Smooth muscle cell (in vitro differentiated cells): ENCODE measurements around the gene ZEB2. TPM values are rescaled to one million over a fixed set of nuclear protein-coding genes. Genes with fewer than 3 reads are reported as not detected.

Experiments used
- DNase-seq: peaks from one replicate; lab custom pipeline; 2025; ENCODE audit not compliant: unreplicated experiment; lab: John Stamatoyannopoulos, UW
- H2AFZ ChIP-seq: fragments of 200-600 bp; sonication (generic); 2 replicates; pipeline ENCODE4 v1.6.0; 2016; ENCODE audit warnings: antibody characterized with exemption, low read depth, mild to moderate bottlenecking
- H3F3A ChIP-seq: fragments of 200-600 bp; sonication (generic); 2 replicates; pipeline ENCODE4 v1.6.0; 2017; ENCODE audit warnings: antibody characterized with exemption, low read depth
- H3K27ac ChIP-seq: fragments of 200-600 bp; sonication (generic); 2 replicates; pipeline ENCODE4 v1.5.1; 2016; ENCODE audit warnings: low read depth, mild to moderate bottlenecking
- H3K27me3 ChIP-seq: fragments of 200-600 bp; sonication (generic); 2 replicates; pipeline ENCODE4 v1.6.1; 2016; ENCODE audit warnings: low read depth, mild to moderate bottlenecking
- H3K36me3 ChIP-seq: fragments of 200-600 bp; sonication (generic); 2 replicates; pipeline ENCODE4 v1.5.1; 2016; ENCODE audit warnings: low read depth
- H3K4me1 ChIP-seq: fragments of 200-600 bp; sonication (generic); 2 replicates; pipeline ENCODE4 v1.5.1; 2016; ENCODE audit warnings: low read depth
- H3K4me2 ChIP-seq: fragments of 200-600 bp; sonication (generic); 2 replicates; pipeline ENCODE4 v1.6.0; 2016; ENCODE audit warnings: mild to moderate bottlenecking
- H3K4me3 ChIP-seq: fragments of 200-600 bp; sonication (generic); 2 replicates; pipeline ENCODE4 v1.5.1; 2016; ENCODE audit warnings: mild to moderate bottlenecking
- H3K79me2 ChIP-seq: fragments of 200-600 bp; sonication (generic); 2 replicates; pipeline ENCODE4 v1.6.0; 2016; ENCODE audit warnings: low read depth, mild to moderate bottlenecking
- H3K9ac ChIP-seq: fragments of 200-600 bp; sonication (generic); 2 replicates; pipeline ENCODE4 v1.6.0; 2016; ENCODE audit warnings: low read depth
- H3K9me3 ChIP-seq: fragments of 200-600 bp; sonication (generic); replicated peaks from 2 replicates; pipeline ENCODE4 v1.5.1; 2016; ENCODE audit warnings: low read depth
- H4K20me1 ChIP-seq: fragments of 200-600 bp; sonication (generic); 2 replicates; pipeline ENCODE4 v1.6.0; 2016; ENCODE audit warnings: low read depth
- CTCF ChIP-seq: fragments of 200-600 bp; sonication (generic); IDR thresholded peaks from 2 replicates; pipeline ENCODE4 v1.5.1; 2017; ENCODE audit warnings: borderline replicate concordance, mild to moderate bottlenecking, antibody characterized with exemption; ENCODE audit not compliant: insufficient read depth, poor library complexity, severe bottlenecking
- WGBS: methylation state at CpG from one replicate; pipeline ENCODE4 v1.1.7; 2016; ENCODE audit warnings: low lambda C conversion rate; 5-methylcytosine and 5-hydroxymethylcytosine counted together
- polyA plus RNA-seq: library from polyadenylated mRNA; unstranded; fragments of >200 nt; fragmentation: Nextera tagmentation; extraction: Ambion mirVana; gene quantifications from 2 replicates; pipeline ENCODE4 v1.2.1, GENCODE V29; 2016
- total RNA-seq: library from RNA; depleted of rRNA; stranded (reverse); fragments of >200 nt; gene quantifications from 2 replicates; pipeline ENCODE4 v1.2.3, GENCODE V29; 2014

The ZEB2 gene
- total and polyA plus RNA-seq, 2 experiments from 2014 or later: 67.5 to 148 TPM

- H3K4me1 ChIP-seq: peaks cover 46% of the 10 kb centered on the region
- H4K20me1 ChIP-seq: peaks cover 90% of the 10 kb centered on the region
- no peak for DNase-seq
- H3K36me3 ChIP-seq: no peaks in the 10 kb centered on the region
- peaks cover 100% of the 10 kb centered on the region for H3K79me2 ChIP-seq
- no peak for TF ChIP-seq CTCF
- 89% methylated on average over 6 of the region's 6 CpGs for WGBS
- peak overlapping the region; percentile 97 for H3K27ac ChIP-seq
- peak overlapping the region; percentile 46 for H3K4me2 ChIP-seq
- H3K9me3 ChIP-seq: no peaks in the 10 kb centered on the region
- peaks cover 19% of the 10 kb centered on the region for H3F3A ChIP-seq
- no peak overlapping the region for H3K9ac ChIP-seq
- H3K4me3 ChIP-seq: no peak overlapping the region
- H2AFZ ChIP-seq: no peak overlapping the region
- H3K27me3 ChIP-seq: no peaks in the 10 kb centered on the region
These were observed 57.7 kb downstream of the ZEB2 start for GRCh38 chr2:144462266-144462665.

GRCh38 chr2:144461308-144461766 is 58.6 kb downstream of the ZEB2 start:
- no peak for TF ChIP-seq CTCF
- Histone ChIP-seq H3K27ac (peak overlapping the region; percentile 97), H3K36me3 (no peaks in the 10 kb centered on the region), H3K4me2 (peak overlapping the region; percentile 72), H2AFZ (no peak overlapping the region), H3K4me1 (peaks cover 51% of the 10 kb centered on the region), H3K27me3 (no peaks in the 10 kb centered on the region), H4K20me1 (peaks cover 88% of the 10 kb centered on the region), H3F3A (peaks cover 15% of the 10 kb centered on the region), H3K9me3 (no peaks in the 10 kb centered on the region), H3K79me2 (peaks cover 98% of the 10 kb centered on the region), H3K9ac (peak overlapping the region; percentile 81), H3K4me3 (no peak overlapping the region)
- DNase-seq: no peak
- 15% methylated on average over 9 of the region's 9 CpGs for WGBS

GRCh38 chr2:144460727-144461307 is 59.1 kb downstream of the ZEB2 start:
- H2AFZ ChIP-seq: no peak overlapping the region
- peaks cover 57% of the 10 kb centered on the region for H3K4me1 ChIP-seq
- no peak overlapping the region for H3K4me3 ChIP-seq
- H3K9me3 ChIP-seq: no peaks in the 10 kb centered on the region
- H4K20me1 ChIP-seq: peaks cover 85% of the 10 kb centered on the region
- DNase-seq: no peak
- H3K27ac ChIP-seq: peak overlapping the region; percentile 97
- H3K27me3 ChIP-seq: no peaks in the 10 kb centered on the region
- H3K4me2 ChIP-seq: peak overlapping the region; percentile 72
- no peak for TF ChIP-seq CTCF
- no peaks in the 10 kb centered on the region for H3K36me3 ChIP-seq
- H3K79me2 ChIP-seq: peaks cover 98% of the 10 kb centered on the region
- peak overlapping the region; percentile 81 for H3K9ac ChIP-seq
- peaks cover 15% of the 10 kb centered on the region for H3F3A ChIP-seq
- WGBS: 88% methylated on average over 6 of the region's 6 CpGs

GRCh38 chr2:144459937-144460336 is 60.0 kb downstream of the ZEB2 start:
- Histone ChIP-seq H3K79me2 (peaks cover 98% of the 10 kb centered on the region), H3K4me1 (peaks cover 65% of the 10 kb centered on the region), H2AFZ (no peak overlapping the region), H3K27ac (peak overlapping the region; percentile 97), H3K4me3 (no peak overlapping the region), H3K27me3 (no peaks in the 10 kb centered on the region), H4K20me1 (peaks cover 81% of the 10 kb centered on the region), H3K9ac (peak overlapping the region; percentile 81), H3K4me2 (peak overlapping the region; percentile 72), H3K9me3 (no peaks in the 10 kb centered on the region), H3F3A (peaks cover 17% of the 10 kb centered on the region), H3K36me3 (no peaks in the 10 kb centered on the region)
- 46% methylated on average over 5 of the region's 5 CpGs for WGBS
- TF ChIP-seq CTCF: no peak
- DNase-seq: no peak
